ENCODE data around the gene SLC25A19. TPM values are rescaled to one million over a fixed set of nuclear protein-coding genes. Genes with fewer than 3 reads are reported as not detected.

The SLC25A19 gene
- total RNA-seq, 1 experiment from 2014 or later, result 29.0 TPM

DNA sequence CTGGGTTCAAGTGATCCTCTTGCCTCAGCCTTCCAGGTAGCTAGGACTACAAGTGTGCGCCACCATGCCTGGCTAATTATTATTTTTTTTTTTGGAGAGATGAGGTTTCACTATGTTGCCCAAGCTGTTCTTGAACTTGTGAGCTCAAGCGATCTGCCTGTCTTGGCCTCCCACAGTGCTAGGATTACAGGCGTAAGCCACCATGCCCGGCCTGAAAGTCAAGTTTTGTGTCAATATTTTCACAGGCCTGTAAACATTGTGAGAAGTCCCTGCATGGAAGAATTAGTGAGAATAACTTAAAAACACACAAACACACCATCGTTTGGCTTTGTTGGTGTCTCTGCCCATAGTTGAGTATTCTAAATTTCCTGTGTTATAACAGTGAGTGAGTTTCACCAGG lies 61.5 kb downstream of the SLC25A19 start:
- ChIA-PET POLR2A (no interaction called here), CTCF (no interaction called here)
- Histone ChIP-seq H3K27ac (ENCODE audit: low read length) (no peak overlapping the region), H3K27me3 (ENCODE audit: control insufficient read depth, insufficient read depth, low read length) (no peaks in the 10 kb centered on the region), H3K4me3 (ENCODE audit: low read depth in 2 of 2, low read length in 2 of 2) (no peak overlapping the region), H3K9me3 (ENCODE audit: control insufficient read depth, insufficient read depth, low read depth, low read length) (no peaks in the 10 kb centered on the region), H3K36me3 (ENCODE audit: control insufficient read depth, insufficient read depth, low read length) (peaks cover 22% of the 10 kb centered on the region), H3K4me1 (ENCODE audit: control insufficient read depth, insufficient read depth, low read length) (no peaks in the 10 kb centered on the region)
- DNase-seq (ENCODE audit: low read depth, low spot score) (no peak), ATAC-seq (no peak)
- TF ChIP-seq SIN3A (IDR thresholded peaks at IDR 0.05; ENCODE audit: borderline replicate concordance, insufficient read depth, low read depth, low read length) (no peak), POLR2AphosphoS5 (IDR thresholded peaks at IDR 0.05; ENCODE audit: low read depth, low read length) (no peak), TCF7L2 (IDR thresholded peaks at IDR 0.05; ENCODE audit: low read depth, low read length) (no peak)
- TF ChIP-seq, protein P1, sequence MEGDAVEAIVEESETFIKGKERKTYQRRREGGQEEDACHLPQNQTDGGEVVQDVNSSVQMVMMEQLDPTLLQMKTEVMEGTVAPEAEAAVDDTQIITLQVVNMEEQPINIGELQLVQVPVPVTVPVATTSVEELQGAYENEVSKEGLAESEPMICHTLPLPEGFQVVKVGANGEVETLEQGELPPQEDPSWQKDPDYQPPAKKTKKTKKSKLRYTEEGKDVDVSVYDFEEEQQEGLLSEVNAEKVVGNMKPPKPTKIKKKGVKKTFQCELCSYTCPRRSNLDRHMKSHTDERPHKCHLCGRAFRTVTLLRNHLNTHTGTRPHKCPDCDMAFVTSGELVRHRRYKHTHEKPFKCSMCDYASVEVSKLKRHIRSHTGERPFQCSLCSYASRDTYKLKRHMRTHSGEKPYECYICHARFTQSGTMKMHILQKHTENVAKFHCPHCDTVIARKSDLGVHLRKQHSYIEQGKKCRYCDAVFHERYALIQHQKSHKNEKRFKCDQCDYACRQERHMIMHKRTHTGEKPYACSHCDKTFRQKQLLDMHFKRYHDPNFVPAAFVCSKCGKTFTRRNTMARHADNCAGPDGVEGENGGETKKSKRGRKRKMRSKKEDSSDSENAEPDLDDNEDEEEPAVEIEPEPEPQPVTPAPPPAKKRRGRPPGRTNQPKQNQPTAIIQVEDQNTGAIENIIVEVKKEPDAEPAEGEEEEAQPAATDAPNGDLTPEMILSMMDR (IDR thresholded peaks at IDR 0.05), result no peak
- TF ChIP-seq, protein P2, sequence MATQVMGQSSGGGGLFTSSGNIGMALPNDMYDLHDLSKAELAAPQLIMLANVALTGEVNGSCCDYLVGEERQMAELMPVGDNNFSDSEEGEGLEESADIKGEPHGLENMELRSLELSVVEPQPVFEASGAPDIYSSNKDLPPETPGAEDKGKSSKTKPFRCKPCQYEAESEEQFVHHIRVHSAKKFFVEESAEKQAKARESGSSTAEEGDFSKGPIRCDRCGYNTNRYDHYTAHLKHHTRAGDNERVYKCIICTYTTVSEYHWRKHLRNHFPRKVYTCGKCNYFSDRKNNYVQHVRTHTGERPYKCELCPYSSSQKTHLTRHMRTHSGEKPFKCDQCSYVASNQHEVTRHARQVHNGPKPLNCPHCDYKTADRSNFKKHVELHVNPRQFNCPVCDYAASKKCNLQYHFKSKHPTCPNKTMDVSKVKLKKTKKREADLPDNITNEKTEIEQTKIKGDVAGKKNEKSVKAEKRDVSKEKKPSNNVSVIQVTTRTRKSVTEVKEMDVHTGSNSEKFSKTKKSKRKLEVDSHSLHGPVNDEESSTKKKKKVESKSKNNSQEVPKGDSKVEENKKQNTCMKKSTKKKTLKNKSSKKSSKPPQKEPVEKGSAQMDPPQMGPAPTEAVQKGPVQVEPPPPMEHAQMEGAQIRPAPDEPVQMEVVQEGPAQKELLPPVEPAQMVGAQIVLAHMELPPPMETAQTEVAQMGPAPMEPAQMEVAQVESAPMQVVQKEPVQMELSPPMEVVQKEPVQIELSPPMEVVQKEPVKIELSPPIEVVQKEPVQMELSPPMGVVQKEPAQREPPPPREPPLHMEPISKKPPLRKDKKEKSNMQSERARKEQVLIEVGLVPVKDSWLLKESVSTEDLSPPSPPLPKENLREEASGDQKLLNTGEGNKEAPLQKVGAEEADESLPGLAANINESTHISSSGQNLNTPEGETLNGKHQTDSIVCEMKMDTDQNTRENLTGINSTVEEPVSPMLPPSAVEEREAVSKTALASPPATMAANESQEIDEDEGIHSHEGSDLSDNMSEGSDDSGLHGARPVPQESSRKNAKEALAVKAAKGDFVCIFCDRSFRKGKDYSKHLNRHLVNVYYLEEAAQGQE (IDR thresholded peaks at IDR 0.05; ENCODE audit: insufficient read depth in 1 of 2, low read depth in 2 of 2, low read length in 1 of 2), result no peak
- in situ Hi-C loops (cut with HindIII; ENCODE audit: low pct_unique_long_range_greater_than_20kb, low sequenced_read_pairs) (no loop called here), intact Hi-C loops (cut with micrococcal nuclease; ENCODE audit: unreplicated experiment) (no loop called here)
- BruUV-seq (replicated peaks), result no TSS peak

DNA sequence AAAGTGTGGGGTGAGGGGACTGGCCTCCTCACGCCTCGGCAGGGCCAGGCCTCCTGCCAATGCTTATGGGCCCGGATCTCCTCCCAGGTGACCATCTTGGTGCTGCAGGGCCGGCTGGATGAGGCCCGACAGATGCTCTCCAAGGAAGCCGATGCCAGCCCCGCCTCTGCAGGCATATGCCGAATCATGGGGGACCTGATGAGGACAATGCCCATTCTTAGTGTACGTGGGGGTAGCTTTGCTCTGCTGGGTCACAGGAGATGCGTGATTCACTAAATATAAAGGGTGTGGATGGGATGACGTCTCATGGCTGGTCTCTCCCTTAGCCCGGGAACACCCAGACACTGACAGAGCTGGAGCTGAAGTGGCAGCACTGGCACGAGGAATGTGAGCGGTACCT lies 64.2 kb downstream of the SLC25A19 start:
- intact Hi-C loops (cut with micrococcal nuclease; ENCODE audit: unreplicated experiment) (no loop called here), in situ Hi-C loops (cut with HindIII; ENCODE audit: low pct_unique_long_range_greater_than_20kb, low sequenced_read_pairs) (no loop called here)
- Histone ChIP-seq H3K36me3 (ENCODE audit: control insufficient read depth, insufficient read depth, low read length) (peaks cover 16% of the 10 kb centered on the region; the same call in 1 of the 2 replicates), H3K9me3 (ENCODE audit: control insufficient read depth, insufficient read depth, low read depth, low read length) (no peaks in the 10 kb centered on the region), H3K27me3 (ENCODE audit: control insufficient read depth, insufficient read depth, low read length) (no peaks in the 10 kb centered on the region), H3K4me3 (ENCODE audit: low read depth in 2 of 2, low read length in 2 of 2) (no peak overlapping the region), H3K27ac (ENCODE audit: low read length) (no peak overlapping the region), H3K4me1 (ENCODE audit: control insufficient read depth, insufficient read depth, low read length) (no peaks in the 10 kb centered on the region)
- no peak for TF ChIP-seq TCF7L2 (IDR thresholded peaks at IDR 0.05; ENCODE audit: low read depth, low read length)
- no peak for TF ChIP-seq SIN3A (IDR thresholded peaks at IDR 0.05; ENCODE audit: borderline replicate concordance, insufficient read depth, low read depth, low read length)
- TF ChIP-seq, protein P1 (IDR thresholded peaks at IDR 0.05), result no peak
- no peak for TF ChIP-seq POLR2AphosphoS5 (IDR thresholded peaks at IDR 0.05; ENCODE audit: low read depth, low read length)
- TF ChIP-seq, protein P2 (IDR thresholded peaks at IDR 0.05; ENCODE audit: insufficient read depth in 1 of 2, low read depth in 2 of 2, low read length in 1 of 2), result no peak
- no peak for ATAC-seq
- CTCF ChIA-PET, result no interaction called here
- POLR2A ChIA-PET, result no interaction called here
- TSS peak; percentile 28 for BruUV-seq (replicated peaks)
- no peak for DNase-seq (ENCODE audit: low read depth, low spot score)

Other genes starting within 250 kb of the SLC25A19 start
- 413 TPM for gene ATP5PD, start 242.5 kb downstream of the SLC25A19 start, total RNA-seq (2021; ENCODE audit: unreplicated experiment)
- 34.9 TPM for gene KCTD2, start 242.2 kb downstream of the SLC25A19 start, total RNA-seq (2021; ENCODE audit: unreplicated experiment)
- gene SLC16A5, start 201.5 kb downstream of the SLC25A19 start, total RNA-seq (2021; ENCODE audit: unreplicated experiment), result 46.6 TPM
- gene ARMC7, start 179.5 kb downstream of the SLC25A19 start, total RNA-seq (2021; ENCODE audit: unreplicated experiment), result 48.7 TPM
- 63.4 TPM for gene NT5C, start 157.7 kb downstream of the SLC25A19 start, total RNA-seq (2021; ENCODE audit: unreplicated experiment)
- 448 TPM for gene JPT1, start 134.9 kb downstream of the SLC25A19 start, total RNA-seq (2021; ENCODE audit: unreplicated experiment)
- 616 TPM for gene SUMO2, start 106.5 kb downstream of the SLC25A19 start, total RNA-seq (2021; ENCODE audit: unreplicated experiment)
- gene NUP85, start 83.8 kb downstream of the SLC25A19 start, total RNA-seq (2021; ENCODE audit: unreplicated experiment), result 141 TPM
- 61.6 TPM for gene GGA3, start 27.8 kb downstream of the SLC25A19 start, total RNA-seq (2021; ENCODE audit: unreplicated experiment)
- gene MRPS7, start 27.6 kb downstream of the SLC25A19 start, total RNA-seq (2021; ENCODE audit: unreplicated experiment), result 85.0 TPM
- 34.4 TPM for gene MIF4GD, start 18.2 kb downstream of the SLC25A19 start, total RNA-seq (2021; ENCODE audit: unreplicated experiment)
- 148 TPM for gene GRB2, start 116.2 kb upstream of the SLC25A19 start, total RNA-seq (2021; ENCODE audit: unreplicated experiment)
- 129 TPM for gene TMEM94, start 167.2 kb upstream of the SLC25A19 start, total RNA-seq (2021; ENCODE audit: unreplicated experiment)
- 40.0 TPM for gene CASKIN2, start 226.1 kb upstream of the SLC25A19 start, total RNA-seq (2021; ENCODE audit: unreplicated experiment)
- gene TSEN54, start 227.1 kb upstream of the SLC25A19 start, total RNA-seq (2021; ENCODE audit: unreplicated experiment), result 78.7 TPM
- gene LLGL2, start 236.3 kb upstream of the SLC25A19 start, total RNA-seq (2021; ENCODE audit: unreplicated experiment), result 201 TPM